GM18867 (cell line): ENCODE data around the gene SGCD.
"Not testable (repeated sequence)": the region's sequence is repeated elsewhere in the genome, so short reads cannot be mapped to it uniquely, and the experiment has no call there.

Experiments
- ATAC-seq: cut with Tn5 transposase; IDR thresholded peaks from one replicate; pipeline ENCODE4 v1.9.1; 2021; ENCODE audit warnings: mild to moderate bottlenecking, moderate library complexity; ENCODE audit not compliant: unreplicated experiment

SGCD gene

GRCh38 chr5:156617426-156617825, 290.5 kb downstream of the SGCD start:
- no peak for ATAC-seq

- ATAC-seq, result no peak
These were observed 291.6 kb downstream of the SGCD start for GRCh38 chr5:156618601-156619000.

- peak; percentile 86 for ATAC-seq
These were observed 294.8 kb downstream of the SGCD start for GRCh38 chr5:156621719-156622118.

GRCh38 chr5:156623381-156624040, 296.5 kb downstream of the SGCD start:
- no peak for ATAC-seq

- no peak for ATAC-seq
These were observed 297.7 kb downstream of the SGCD start for GRCh38 chr5:156624686-156625085.

- ATAC-seq, result no peak
These were observed 301.5 kb downstream of the SGCD start for GRCh38 chr5:156628421-156628820.

- ATAC-seq, result no peak
These were observed 304.0 kb downstream of the SGCD start for GRCh38 chr5:156631005-156631404.

- no peak for ATAC-seq
These were observed 307.3 kb downstream of the SGCD start for GRCh38 chr5:156634301-156634700.

- no peak for ATAC-seq
These were observed 313.8 kb downstream of the SGCD start for GRCh38 chr5:156640691-156641241.

GRCh38 chr5:156641686-156642085, 314.7 kb downstream of the SGCD start:
- no peak for ATAC-seq

- ATAC-seq, result no peak
These were observed 320.1 kb downstream of the SGCD start for GRCh38 chr5:156647034-156647451.

GRCh38 chr5:156654444-156654843, 327.5 kb downstream of the SGCD start:
- ATAC-seq, result no peak

- ATAC-seq, result no peak
These were observed 328.8 kb downstream of the SGCD start for GRCh38 chr5:156655732-156656131.

GRCh38 chr5:156664832-156665231, 337.9 kb downstream of the SGCD start:
- not testable (repeated sequence) for ATAC-seq

GRCh38 chr5:156666686-156667085, 339.7 kb downstream of the SGCD start:
- not testable (repeated sequence) for ATAC-seq

GRCh38 chr5:156667616-156668015, 340.7 kb downstream of the SGCD start:
- no peak for ATAC-seq

GRCh38 chr5:156669416-156669815, 342.5 kb downstream of the SGCD start:
- ATAC-seq, result no peak

GRCh38 chr5:156670615-156671014, 343.7 kb downstream of the SGCD start:
- ATAC-seq, result no peak

- ATAC-seq, result no peak
These were observed 348.4 kb downstream of the SGCD start for GRCh38 chr5:156675395-156675794.

GRCh38 chr5:156677963-156678362, 351.0 kb downstream of the SGCD start:
- no peak for ATAC-seq

GRCh38 chr5:156678484-156678883, 351.5 kb downstream of the SGCD start:
- ATAC-seq, result no peak

GRCh38 chr5:156680831-156681230, 353.9 kb downstream of the SGCD start:
- ATAC-seq, result no peak

- no peak for ATAC-seq
These were observed 354.3 kb downstream of the SGCD start for GRCh38 chr5:156681265-156681664.
